Measurements from ENCODE around the gene SLC16A3.

DNA sequence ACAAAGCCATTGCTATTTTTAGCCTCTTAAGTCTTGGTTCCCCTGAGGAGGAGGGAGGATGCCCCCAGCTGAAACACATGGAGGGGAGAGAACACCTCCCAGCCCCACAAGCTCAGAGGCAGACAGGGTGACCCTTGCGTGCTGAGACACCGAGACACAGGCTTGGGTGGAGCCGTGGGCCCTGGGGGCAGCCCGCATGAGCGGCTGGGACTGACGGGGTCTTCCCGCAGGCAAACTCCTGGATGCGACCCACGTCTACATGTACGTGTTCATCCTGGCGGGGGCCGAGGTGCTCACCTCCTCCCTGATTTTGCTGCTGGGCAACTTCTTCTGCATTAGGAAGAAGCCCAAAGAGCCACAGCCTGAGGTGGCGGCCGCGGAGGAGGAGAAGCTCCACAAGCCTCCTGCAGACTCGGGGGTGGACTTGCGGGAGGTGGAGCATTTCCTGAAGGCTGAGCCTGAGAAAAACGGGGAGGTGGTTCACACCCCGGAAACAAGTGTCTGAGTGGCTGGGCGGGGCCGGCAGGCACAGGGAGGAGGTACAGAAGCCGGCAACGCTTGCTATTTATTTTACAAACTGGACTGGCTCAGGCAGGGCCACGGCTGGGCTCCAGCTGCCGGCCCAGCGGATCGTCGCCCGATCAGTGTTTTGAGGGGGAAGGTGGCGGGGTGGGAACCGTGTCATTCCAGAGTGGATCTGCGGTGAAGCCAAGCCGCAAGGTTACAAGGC, 9.8 kb downstream of the SLC16A3 start:
- TF ChIP-seq, protein P1, sequence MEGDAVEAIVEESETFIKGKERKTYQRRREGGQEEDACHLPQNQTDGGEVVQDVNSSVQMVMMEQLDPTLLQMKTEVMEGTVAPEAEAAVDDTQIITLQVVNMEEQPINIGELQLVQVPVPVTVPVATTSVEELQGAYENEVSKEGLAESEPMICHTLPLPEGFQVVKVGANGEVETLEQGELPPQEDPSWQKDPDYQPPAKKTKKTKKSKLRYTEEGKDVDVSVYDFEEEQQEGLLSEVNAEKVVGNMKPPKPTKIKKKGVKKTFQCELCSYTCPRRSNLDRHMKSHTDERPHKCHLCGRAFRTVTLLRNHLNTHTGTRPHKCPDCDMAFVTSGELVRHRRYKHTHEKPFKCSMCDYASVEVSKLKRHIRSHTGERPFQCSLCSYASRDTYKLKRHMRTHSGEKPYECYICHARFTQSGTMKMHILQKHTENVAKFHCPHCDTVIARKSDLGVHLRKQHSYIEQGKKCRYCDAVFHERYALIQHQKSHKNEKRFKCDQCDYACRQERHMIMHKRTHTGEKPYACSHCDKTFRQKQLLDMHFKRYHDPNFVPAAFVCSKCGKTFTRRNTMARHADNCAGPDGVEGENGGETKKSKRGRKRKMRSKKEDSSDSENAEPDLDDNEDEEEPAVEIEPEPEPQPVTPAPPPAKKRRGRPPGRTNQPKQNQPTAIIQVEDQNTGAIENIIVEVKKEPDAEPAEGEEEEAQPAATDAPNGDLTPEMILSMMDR (IDR thresholded peaks at IDR 0.05; ENCODE audit: low read depth, low read length) = no peak
- no peak for TF ChIP-seq EZH2phosphoT487 (IDR thresholded peaks at IDR 0.05; ENCODE audit: low read depth)

Data from OCI-LY3 (cell line).